UCSD-AML1 (cell line): ENCODE data around the gene PLXNA1.

Source experiments
- DNase-seq: peaks from one replicate; lab custom pipeline; 2025; ENCODE audit not compliant: unreplicated experiment; lab: John Stamatoyannopoulos, UW

PLXNA1 gene

GRCh38 chr3:126985132-126985985 lies 2.4 kb downstream of the PLXNA1 start:
- no peak for DNase-seq

DNA sequence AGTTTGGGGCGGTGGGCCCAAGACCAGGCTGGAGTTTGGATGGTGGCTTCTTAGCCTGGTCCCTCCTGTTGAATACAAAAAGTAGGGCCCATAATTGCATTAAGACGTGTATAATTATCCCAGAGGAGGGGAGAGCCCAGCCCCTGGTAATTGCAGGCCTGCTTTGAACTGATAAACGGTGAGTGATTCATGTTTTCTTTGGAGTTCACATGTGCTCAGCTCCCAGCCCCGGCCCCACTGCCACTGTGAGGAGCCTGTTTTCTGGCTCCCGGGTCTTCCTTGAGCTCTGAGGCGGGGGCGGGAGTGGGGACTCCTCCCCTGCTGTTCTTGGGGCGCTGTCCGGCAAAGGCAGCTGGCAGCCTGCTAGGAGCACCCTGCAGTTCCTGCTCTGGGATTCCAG lies 3.1 kb downstream of the PLXNA1 start:
- no peak for DNase-seq

DNA sequence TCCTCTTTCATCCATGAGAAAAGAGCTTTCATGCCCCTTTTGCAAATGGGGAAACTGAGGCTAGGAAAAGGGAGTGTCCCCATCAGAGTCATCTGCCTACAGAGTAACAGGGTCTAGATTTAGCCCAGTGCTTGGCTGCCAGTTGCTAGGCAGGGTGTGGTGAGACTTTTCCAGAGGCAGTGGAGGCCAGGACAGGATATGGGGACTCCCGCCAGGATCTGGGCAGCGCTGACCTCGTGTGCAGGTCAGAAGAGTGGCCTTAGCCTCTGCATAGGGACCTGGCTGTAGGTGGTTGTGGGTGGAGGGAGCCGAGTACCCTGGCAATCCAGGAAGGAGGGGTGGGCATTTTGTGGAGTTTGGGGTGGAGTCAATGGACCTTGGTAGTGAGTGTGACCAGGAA lies 4.2 kb downstream of the PLXNA1 start:
- DNase-seq: no peak

- no peak for DNase-seq
These were observed 4.7 kb downstream of the PLXNA1 start for GRCh38 chr3:126987596-126987995.

GRCh38 chr3:126988451-126989021 lies 5.6 kb downstream of the PLXNA1 start:
- no peak for DNase-seq

- no peak for DNase-seq
These were observed 6.6 kb downstream of the PLXNA1 start for GRCh38 chr3:126989316-126990023.

DNA sequence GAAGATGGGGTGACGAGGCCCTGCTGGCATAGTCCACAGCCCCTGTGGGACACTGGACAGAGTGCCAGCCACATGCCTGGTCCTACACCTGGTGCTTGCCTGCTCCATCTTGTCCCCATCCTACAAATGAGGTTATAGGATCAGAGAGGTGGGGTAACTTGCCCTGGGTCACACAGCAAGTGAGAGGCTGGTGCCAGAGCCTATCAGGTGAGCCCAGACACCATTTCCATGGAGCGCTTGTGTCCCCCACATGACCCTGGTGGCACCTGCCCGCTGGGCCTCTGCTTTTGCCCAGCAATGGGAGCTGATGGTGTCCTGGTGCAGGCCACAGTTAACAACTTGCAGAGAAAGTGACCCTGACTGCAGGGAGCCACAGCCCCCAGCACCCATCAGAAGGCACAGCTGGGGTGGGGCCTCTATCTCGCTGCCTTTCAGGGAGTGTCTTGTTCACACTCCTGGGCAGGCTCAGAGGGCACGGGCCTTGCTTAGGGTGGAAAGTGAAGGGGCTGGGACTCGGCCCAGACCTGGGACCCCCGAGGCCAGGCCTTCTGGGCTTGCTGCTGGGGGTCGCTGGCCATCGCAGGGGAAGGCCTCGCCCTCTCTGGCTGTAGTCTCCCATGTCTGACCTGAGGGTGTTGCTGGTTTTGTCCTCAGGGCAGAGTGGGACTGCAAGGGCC lies 7.2 kb downstream of the PLXNA1 start:
- DNase-seq: no peak

DNA sequence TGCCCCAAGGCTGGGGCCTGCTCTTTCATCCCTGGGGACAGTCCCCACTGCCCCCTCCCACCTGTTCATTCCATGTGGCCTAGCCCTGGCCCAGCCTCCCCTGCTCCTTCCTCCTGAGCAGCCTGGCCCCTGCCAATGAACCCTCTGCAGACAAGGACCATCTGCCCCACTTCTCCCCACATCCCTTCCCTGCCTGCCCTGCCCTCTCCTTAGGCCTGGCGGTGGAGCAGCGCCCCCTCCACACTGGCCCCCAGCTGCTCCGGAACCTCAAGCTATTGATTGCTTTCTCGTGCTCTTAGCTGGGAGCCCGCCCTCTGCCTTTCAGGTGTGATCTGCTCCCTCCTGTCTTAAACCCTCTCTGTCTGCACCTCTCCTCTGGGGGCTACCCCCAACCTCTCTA lies 8.0 kb downstream of the PLXNA1 start:
- DNase-seq: no peak

- DNase-seq: no peak
These were observed 8.7 kb downstream of the PLXNA1 start for GRCh38 chr3:126991366-126992200.

- DNase-seq: no peak
These were observed 9.3 kb downstream of the PLXNA1 start for GRCh38 chr3:126992216-126992615.

DNA sequence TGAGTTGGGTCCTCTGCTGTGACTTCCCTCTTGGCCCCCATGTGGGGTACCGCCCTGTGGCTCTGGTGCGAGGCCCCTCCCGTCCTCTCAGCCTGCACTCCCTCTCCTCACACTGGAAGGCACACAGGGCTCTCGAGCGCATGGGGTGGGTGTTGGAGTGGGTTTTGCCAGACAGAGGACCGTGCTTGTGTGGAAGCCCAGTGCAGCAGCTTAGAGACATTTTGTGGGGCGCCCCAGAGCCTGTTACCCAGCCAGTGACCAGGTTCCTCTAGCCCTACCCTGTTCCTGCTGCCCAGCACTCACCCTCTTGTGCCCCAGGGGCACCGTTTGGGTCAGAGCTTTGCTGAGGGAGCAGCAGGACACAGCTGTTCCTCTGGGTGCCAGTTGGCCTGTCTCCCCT lies 9.9 kb downstream of the PLXNA1 start:
- no peak for DNase-seq

DNA sequence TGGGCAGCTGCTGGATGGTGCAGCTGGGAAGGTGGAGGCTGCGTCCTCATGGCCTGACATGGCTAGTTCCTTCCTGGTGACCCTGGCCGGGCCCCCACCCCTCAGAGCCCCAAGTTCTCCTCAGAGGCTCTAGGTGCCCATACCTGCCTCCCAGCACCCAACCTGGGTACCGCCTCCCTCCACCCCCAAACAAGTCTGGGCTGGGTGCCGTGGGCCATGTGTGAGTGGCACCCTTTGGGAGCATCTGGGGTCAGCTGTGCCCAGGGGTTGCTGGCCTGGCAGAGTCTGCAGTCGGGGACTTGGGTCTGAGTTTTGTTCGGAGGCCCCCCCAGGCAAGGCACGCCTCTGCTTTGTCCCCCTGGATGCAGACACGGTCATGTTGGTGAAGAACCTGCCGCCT lies 10.5 kb downstream of the PLXNA1 start:
- DNase-seq: no peak

DNA sequence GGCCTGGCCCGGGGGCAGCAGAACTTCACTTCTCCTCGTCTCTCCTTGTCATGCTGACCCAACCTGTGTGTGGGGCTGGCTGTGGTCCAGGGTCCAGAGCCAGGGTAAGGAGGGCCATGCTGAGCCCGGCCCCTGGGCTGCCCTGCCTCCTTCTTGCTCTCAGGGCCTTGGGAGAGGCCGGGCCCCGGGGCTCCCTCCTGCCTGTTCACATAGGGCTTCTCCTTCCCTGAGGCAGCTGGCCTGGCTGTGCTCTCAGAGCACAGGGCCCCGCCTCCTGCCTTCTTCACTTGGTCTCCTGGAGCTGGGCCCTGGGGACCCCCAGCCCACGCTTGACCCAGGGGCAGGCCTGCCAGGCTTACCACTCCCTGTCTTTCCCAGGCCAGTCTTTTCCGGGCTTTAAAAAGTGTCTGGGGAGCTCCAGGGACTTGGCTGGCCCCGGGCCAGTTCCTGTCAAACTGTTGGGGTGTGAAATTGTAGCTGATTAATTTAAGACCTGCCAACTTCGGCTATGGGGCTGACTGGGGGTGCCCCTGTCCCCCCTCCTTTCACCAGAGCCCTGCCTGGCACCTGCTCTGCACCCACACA lies 11.8 kb downstream of the PLXNA1 start:
- no peak for DNase-seq

DNA sequence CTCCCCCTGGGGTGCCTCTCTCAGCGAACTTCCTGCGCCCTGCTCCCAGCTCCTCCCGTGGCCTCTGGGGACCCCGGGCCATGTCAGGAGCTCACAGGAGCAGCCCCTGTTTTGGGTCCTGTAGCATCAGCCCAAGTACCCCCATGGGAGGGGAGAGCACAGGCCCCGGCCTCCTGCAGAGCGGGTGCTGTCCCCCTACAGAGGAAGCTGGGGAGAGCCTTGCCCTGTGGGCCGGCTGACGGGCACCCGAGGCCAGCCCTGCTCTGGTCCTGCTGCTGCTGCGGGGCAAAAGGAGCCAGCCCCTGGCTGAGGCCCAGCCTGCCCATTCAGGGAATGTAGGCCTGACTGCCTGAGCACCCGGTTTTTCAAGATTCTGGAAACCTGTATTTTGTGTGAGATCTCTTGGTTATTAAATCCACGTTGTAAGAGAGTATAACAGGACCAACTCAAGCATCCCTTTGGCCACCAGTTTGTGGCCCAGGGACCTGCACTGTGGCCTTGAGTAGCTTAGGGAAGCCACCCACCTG lies 12.4 kb downstream of the PLXNA1 start:
- no peak for DNase-seq

- DNase-seq: no peak
These were observed 13.1 kb downstream of the PLXNA1 start for GRCh38 chr3:126995926-126996512.

DNA sequence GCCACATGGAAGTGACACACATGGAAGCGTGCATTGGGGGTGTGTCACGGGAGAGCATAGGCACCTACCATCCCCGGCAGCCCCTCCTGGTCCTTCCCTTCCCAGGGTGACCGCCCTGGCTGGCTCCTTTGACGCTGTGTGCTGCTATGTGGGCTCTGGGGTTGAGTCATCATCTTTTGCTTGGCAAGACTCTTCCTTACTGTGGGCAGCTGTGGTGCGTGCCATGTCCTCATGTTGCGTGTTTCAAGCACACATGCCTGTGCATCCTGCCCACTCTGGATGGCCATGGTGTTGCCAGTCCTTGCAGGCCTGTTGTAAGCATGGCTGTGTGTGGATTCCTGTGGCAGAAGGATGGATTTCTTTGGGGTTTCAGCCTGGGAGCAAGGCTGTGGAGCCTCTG lies 14.0 kb downstream of the PLXNA1 start:
- DNase-seq: no peak

DNA sequence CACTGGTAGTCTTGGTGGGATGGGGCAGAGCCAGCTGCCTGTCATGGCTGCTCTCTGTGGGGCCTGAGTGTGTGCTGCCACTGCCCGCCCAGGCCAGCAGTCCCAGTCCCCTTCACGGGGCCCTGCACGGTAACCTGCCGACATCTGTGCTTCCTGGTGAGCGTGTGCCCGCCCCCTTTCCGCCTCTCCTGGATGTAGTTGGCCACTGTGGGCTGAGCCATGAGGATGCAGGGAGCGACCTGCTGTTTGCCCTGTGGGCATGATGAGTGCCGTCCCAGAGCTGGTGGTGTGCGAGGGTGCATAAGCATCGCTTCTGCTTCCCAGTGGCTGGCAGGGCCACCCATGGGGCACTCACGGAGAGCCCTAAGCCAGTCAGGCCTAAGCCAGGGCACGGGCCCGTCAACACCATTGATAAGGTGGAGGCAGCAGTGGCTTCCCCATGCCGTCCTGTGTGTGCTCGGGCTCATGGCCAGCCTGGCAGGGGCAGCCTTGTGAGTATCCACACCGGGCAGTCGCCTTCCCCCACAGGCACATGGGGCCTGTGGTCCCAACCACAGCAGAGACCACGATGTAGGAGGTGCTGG lies 14.6 kb downstream of the PLXNA1 start:
- no peak for DNase-seq

GRCh38 chr3:126998320-126998719 lies 15.4 kb downstream of the PLXNA1 start:
- DNase-seq: no peak

GRCh38 chr3:126998728-126999127 lies 15.8 kb downstream of the PLXNA1 start:
- no peak for DNase-seq
